MM.1S (cell line): ENCODE results near the gene LRRC49.

ENCODE experiments used
- DNase-seq: peaks from one replicate; pipeline ENCODE4 v3.0.0-alpha.2; 2015
- H2AFZ ChIP-seq: fragments of 300-600 bp; sonication (generic); 2 replicates; pipeline ENCODE4 v1.6.0; 2016; ENCODE audit warnings: antibody characterized with exemption, low read length
- H3F3A ChIP-seq: fragments of 300-600 bp; sonication (generic); 2 replicates; pipeline ENCODE4 v1.6.1; 2016; ENCODE audit warnings: mild to moderate bottlenecking, antibody characterized with exemption, low read length, moderate library complexity, mixed read lengths; ENCODE audit not compliant: insufficient read depth
- H3K27ac ChIP-seq: fragments of 300-600 bp; sonication (generic); 2 replicates; pipeline ENCODE4 v1.5.1; 2016; ENCODE audit warnings: mild to moderate bottlenecking, low read length
- H3K27me3 ChIP-seq: fragments of 300-600 bp; sonication (generic); replicated peaks from 2 replicates; pipeline ENCODE4 v1.6.0; 2016; ENCODE audit warnings: low read length; ENCODE audit not compliant: insufficient read depth
- H3K36me3 ChIP-seq: fragments of 300-600 bp; sonication (generic); replicated peaks from 2 replicates; pipeline ENCODE4 v1.6.1; 2016; ENCODE audit warnings: mild to moderate bottlenecking, low read length, mixed read lengths; ENCODE audit not compliant: insufficient read depth
- H3K4me1 ChIP-seq: fragments of 300-600 bp; sonication (generic); 2 replicates; pipeline ENCODE4 v1.6.1; 2016; ENCODE audit warnings: low read length, mixed read lengths
- H3K4me2 ChIP-seq: fragments of 300-600 bp; sonication (generic); 2 replicates; pipeline ENCODE4 v1.6.0; 2016; ENCODE audit warnings: low read depth, low read length
- H3K4me3 ChIP-seq: fragments of 300-600 bp; sonication (generic); 2 replicates; pipeline ENCODE4 v1.5.1; 2016; ENCODE audit warnings: low read length, mixed read lengths
- H3K79me2 ChIP-seq: fragments of 300-600 bp; sonication (generic); 2 replicates; pipeline ENCODE4 v1.6.1; 2016; ENCODE audit warnings: mixed run types, low read length, mixed read lengths
- H3K9ac ChIP-seq: fragments of 300-600 bp; sonication (generic); 2 replicates; pipeline ENCODE4 v1.6.1; 2016; ENCODE audit warnings: low read length, mixed read lengths
- H3K9me2 ChIP-seq: fragments of 300-600 bp; sonication (generic); replicated peaks from 2 replicates; pipeline ENCODE4 v1.6.1; 2016; ENCODE audit warnings: mild to moderate bottlenecking, low read length, mixed read lengths; ENCODE audit not compliant: insufficient read depth
- H3K9me3 ChIP-seq: fragments of 300-600 bp; sonication (generic); replicated peaks from 2 replicates; pipeline ENCODE4 v1.6.1; 2016; ENCODE audit warnings: mild to moderate bottlenecking, low read length, mixed read lengths; ENCODE audit not compliant: insufficient read depth
- H4K20me1 ChIP-seq: fragments of 300-600 bp; sonication (generic); 2 replicates; pipeline ENCODE4 v1.6.1; 2016; ENCODE audit warnings: mild to moderate bottlenecking, low read length, moderate library complexity, mixed read lengths; ENCODE audit not compliant: insufficient read depth
- CTCF ChIP-seq: fragments of 300-600 bp; sonication (generic); IDR thresholded peaks from 2 replicates; pipeline ENCODE4 v1.5.1; 2016; ENCODE audit warnings: antibody characterized with exemption, low read length, mixed read lengths
- EZH2 ChIP-seq: fragments of 300-600 bp; sonication (generic); optimal IDR thresholded peaks from 2 replicates; pipeline ENCODE3; 2017; ENCODE audit warnings: low read depth, mild to moderate bottlenecking, antibody characterized with exemption, low read length, mixed read lengths
- EZH2phosphoT487 ChIP-seq: fragments of 300-600 bp; sonication (generic); IDR thresholded peaks from 2 replicates; pipeline ENCODE4 v1.6.1; 2018; ENCODE audit warnings: antibody characterized with exemption, low read length

Gene LRRC49

GRCh38 chr15:70892002-70892911 is at the start of gene LRRC49, which contains the start of gene THAP10:
Gene LRRC49 (plus strand): TSS chr15:70892826. CDS start chr15:70892895, 69 bp downstream.
Gene THAP10 (minus strand): TSS chr15:70892433. CDS start chr15:70892272, 161 bp downstream.
- Histone ChIP-seq H3K27me3 (no peaks in the 10 kb centered on the region), H3K9me2 (no peaks in the 10 kb centered on the region), H3K9me3 (no peaks in the 10 kb centered on the region), H3K27ac (no peak within 1 kb of the TSS), H3K4me3 (peak within 1 kb of the TSS; percentile 87), H3K4me1 (0 out of 2 replicates have a peak, but pooled peaks cover 5% of the 10 kb centered on the region), H3K79me2 (no peaks in the 10 kb centered on the region), H3K4me2 (peak within 1 kb of the TSS; percentile 84), H4K20me1 (no peaks in the 10 kb centered on the region), H3F3A (0 out of 2 replicates have a peak, but pooled peaks cover 9% of the 10 kb centered on the region), H2AFZ (peak within 1 kb of the TSS; percentile 96), H3K9ac (peak within 1 kb of the TSS; percentile 39; the same call in 1 of the 2 replicates), H3K36me3 (no peaks in the 10 kb centered on the region)
- peak; percentile 87 for DNase-seq
- no peak for TF ChIP-seq EZH2phosphoT487
- no peak for TF ChIP-seq EZH2
- no peak for TF ChIP-seq CTCF

GRCh38 chr15:70845602-70846360 is 46.8 kb upstream of the LRRC49 start:
- no peaks in the 10 kb centered on the region for H3K4me1 ChIP-seq
- no peak overlapping the region for H3K4me2 ChIP-seq
- no peaks in the 10 kb centered on the region for H3K9me3 ChIP-seq
- DNase-seq = no peak
- H3K36me3 ChIP-seq = no peaks in the 10 kb centered on the region
- H3K9ac ChIP-seq = no peak overlapping the region
- H4K20me1 ChIP-seq = no peaks in the 10 kb centered on the region
- H3F3A ChIP-seq = no peaks in the 10 kb centered on the region
- no peak overlapping the region for H3K4me3 ChIP-seq
- no peaks in the 10 kb centered on the region for H3K9me2 ChIP-seq
- TF ChIP-seq EZH2phosphoT487 (no peak), EZH2 (no peak), CTCF (no peak)
- no peaks in the 10 kb centered on the region for H3K79me2 ChIP-seq
- no peak overlapping the region for H3K27ac ChIP-seq
- H3K27me3 ChIP-seq = no peaks in the 10 kb centered on the region
- no peak overlapping the region for H2AFZ ChIP-seq

GRCh38 chr15:70851889-70852288 is 40.7 kb upstream of the LRRC49 start:
- no peak for DNase-seq
- no peak overlapping the region for H3K27ac ChIP-seq
- H3K4me2 ChIP-seq = no peak overlapping the region
- TF ChIP-seq CTCF (no peak), EZH2phosphoT487 (no peak), EZH2 (no peak)
- H3K4me3 ChIP-seq = no peak overlapping the region
- H3F3A ChIP-seq = no peaks in the 10 kb centered on the region
- no peaks in the 10 kb centered on the region for H4K20me1 ChIP-seq
- no peaks in the 10 kb centered on the region for H3K36me3 ChIP-seq
- no peaks in the 10 kb centered on the region for H3K27me3 ChIP-seq
- no peaks in the 10 kb centered on the region for H3K9me3 ChIP-seq
- no peaks in the 10 kb centered on the region for H3K9me2 ChIP-seq
- H2AFZ ChIP-seq = no peak overlapping the region
- H3K9ac ChIP-seq = no peak overlapping the region
- no peaks in the 10 kb centered on the region for H3K79me2 ChIP-seq
- peaks cover 7% of the 10 kb centered on the region; the same call in 1 of the 2 replicates for H3K4me1 ChIP-seq
